ENCODE results near the gene COA1. TPM values are rescaled to one million over a fixed set of nuclear protein-coding genes. Genes with fewer than 3 reads are reported as not detected.

COA1 gene
- total and polyA plus RNA-seq, 2 donors (not counting 3 experiments of a cell fraction or from before 2014, with no cell fraction given) = 38.1 to 55.1 TPM

DNA sequence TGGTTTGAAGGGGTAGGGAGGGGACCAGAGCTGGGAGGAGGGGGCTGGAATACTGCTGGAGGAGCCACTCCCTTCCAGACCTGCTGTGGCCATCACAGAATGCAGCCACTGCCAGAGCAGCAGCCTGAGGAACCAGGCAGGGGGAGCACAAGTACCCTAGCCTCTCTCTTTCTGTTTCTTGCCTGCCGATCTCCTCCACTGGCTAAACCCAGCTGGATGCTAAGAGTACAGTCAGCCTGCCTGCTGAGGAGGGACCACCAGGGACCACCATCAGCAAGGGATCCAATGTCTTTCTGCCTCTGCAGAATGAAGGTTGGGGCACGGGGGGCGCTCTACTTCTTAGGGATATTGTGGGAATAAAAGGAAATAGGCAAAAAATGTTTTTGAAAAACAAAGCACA is 33.9 kb upstream of the COA1 start:
- FAIRE-seq = no peak
- BruUV-seq (replicated peaks) = no TSS peak
- Histone ChIP-seq H3K9me1 (replicated peaks; ENCODE audit: control insufficient read depth, extremely low read depth, insufficient read depth, low read length) (no peaks in the 10 kb centered on the region), H3K27ac (ENCODE audit: insufficient read depth, low read depth, low read length) (no peak overlapping the region), H3K4me2 (ENCODE audit: insufficient read depth, low read length) (no peak overlapping the region), H3K36me3 (ENCODE audit: control insufficient read depth in 2 of 2, extremely low read depth in 1 of 2, insufficient read depth in 2 of 2, low read length in 2 of 2) (no peaks in the 10 kb centered on the region), H4K20me1 (replicated peaks; ENCODE audit: control insufficient read depth, extremely low read depth, insufficient read depth, low read length) (no peaks in the 10 kb centered on the region), H3K79me2 (ENCODE audit: control insufficient read depth, insufficient read depth, low read length) (no peaks in the 10 kb centered on the region), H2AFZ (ENCODE audit: low read depth, low read length) (no peak overlapping the region), H3K27me3 (ENCODE audit: control insufficient read depth in 2 of 2, insufficient read depth in 2 of 2, low read length in 2 of 2) (no peaks in the 10 kb centered on the region), H3K9ac (replicated peaks; ENCODE audit: extremely low read depth, insufficient read depth, low read length) (no peak overlapping the region), H3K9me3 (replicated peaks; ENCODE audit: control insufficient read depth, insufficient read depth, low read length) (no peaks in the 10 kb centered on the region), H3K4me1 (ENCODE audit: control insufficient read depth, extremely low read depth, insufficient read depth, low read length) (peaks cover 1% of the 10 kb centered on the region), H3K4me3 (replicated peaks in 1 of 3; ENCODE audit: insufficient read depth in 1 of 3, low read depth in 1 of 3, low read length in 3 of 3) (no peak overlapping the region)
- intact Hi-C loops (cut with micrococcal nuclease) = no loop called here
- no peak for DNase-seq (ENCODE audit: low read depth, low spot score)
- ChIA-PET CTCF (interaction anchor here (1.5 kb wide), 1 partner anchor 181 kb away, joined by 6 read pairs; the partner anchor contains the start of gene STK17A), POLR2A (no interaction called here)
- TF ChIP-seq FOS (IDR thresholded peaks at IDR 0.05; ENCODE audit: borderline replicate concordance, insufficient read depth, low read length) (no peak), JUN (IDR thresholded peaks at IDR 0.05; ENCODE audit: borderline replicate concordance, insufficient read depth, insufficient read length, low read depth) (no peak), EZH2 (IDR thresholded peaks at IDR 0.05; ENCODE audit: borderline replicate concordance, low read depth, low read length, severe bottlenecking) (no peak), POLR2AphosphoS5 (IDR thresholded peaks at IDR 0.05; ENCODE audit: insufficient read depth, low read depth, low read length) (no peak), GATA2 (IDR thresholded peaks at IDR 0.05; ENCODE audit: insufficient read depth, insufficient read length, low read depth, low read length) (no peak), POLR2A (IDR thresholded peaks at IDR 0.05; ENCODE audit: low read depth, low read length) (no peak), MYC (IDR thresholded peaks at IDR 0.05; ENCODE audit: low read depth, low read length) (no peak)
- TF ChIP-seq, protein P1, sequence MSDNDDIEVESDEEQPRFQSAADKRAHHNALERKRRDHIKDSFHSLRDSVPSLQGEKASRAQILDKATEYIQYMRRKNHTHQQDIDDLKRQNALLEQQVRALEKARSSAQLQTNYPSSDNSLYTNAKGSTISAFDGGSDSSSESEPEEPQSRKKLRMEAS (IDR thresholded peaks at IDR 0.05; ENCODE audit: insufficient read depth, insufficient read length) = no peak
- TF ChIP-seq, protein P2, sequence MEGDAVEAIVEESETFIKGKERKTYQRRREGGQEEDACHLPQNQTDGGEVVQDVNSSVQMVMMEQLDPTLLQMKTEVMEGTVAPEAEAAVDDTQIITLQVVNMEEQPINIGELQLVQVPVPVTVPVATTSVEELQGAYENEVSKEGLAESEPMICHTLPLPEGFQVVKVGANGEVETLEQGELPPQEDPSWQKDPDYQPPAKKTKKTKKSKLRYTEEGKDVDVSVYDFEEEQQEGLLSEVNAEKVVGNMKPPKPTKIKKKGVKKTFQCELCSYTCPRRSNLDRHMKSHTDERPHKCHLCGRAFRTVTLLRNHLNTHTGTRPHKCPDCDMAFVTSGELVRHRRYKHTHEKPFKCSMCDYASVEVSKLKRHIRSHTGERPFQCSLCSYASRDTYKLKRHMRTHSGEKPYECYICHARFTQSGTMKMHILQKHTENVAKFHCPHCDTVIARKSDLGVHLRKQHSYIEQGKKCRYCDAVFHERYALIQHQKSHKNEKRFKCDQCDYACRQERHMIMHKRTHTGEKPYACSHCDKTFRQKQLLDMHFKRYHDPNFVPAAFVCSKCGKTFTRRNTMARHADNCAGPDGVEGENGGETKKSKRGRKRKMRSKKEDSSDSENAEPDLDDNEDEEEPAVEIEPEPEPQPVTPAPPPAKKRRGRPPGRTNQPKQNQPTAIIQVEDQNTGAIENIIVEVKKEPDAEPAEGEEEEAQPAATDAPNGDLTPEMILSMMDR (IDR thresholded peaks at IDR 0.05; ENCODE audit: extremely low read depth in 1 of 2, insufficient read depth in 1 of 2, low read depth in 1 of 2, low read length in 2 of 2) = no peak
- dilution Hi-C loops (cut with MboI; ENCODE audit: extremely low pct_ligation_motif_present, low sequenced_read_pairs) = no loop called here
